Suppressor macrophage treated with lipopolysaccharide for 4 hours (primary cell): Measurements from ENCODE around the gene ZRANB1.

Source experiments
- DNase-seq: peaks from one replicate; pipeline ENCODE4 v3.0.0-alpha.2; 2020

ZRANB1 gene

GRCh38 chr10:124996127-124996853 lies 54.4 kb downstream of the ZRANB1 start:
- no peak for DNase-seq

- no peak for DNase-seq
These were observed 54.9 kb downstream of the ZRANB1 start for GRCh38 chr10:124996854-124997215.

- no peak for DNase-seq
These were observed 55.4 kb downstream of the ZRANB1 start for GRCh38 chr10:124997306-124997705.

- DNase-seq = no peak
These were observed 56.1 kb downstream of the ZRANB1 start for GRCh38 chr10:124997771-124998623.

GRCh38 chr10:124998624-124999291 lies 56.8 kb downstream of the ZRANB1 start:
- DNase-seq = no peak

- DNase-seq = no peak
These were observed 57.8 kb downstream of the ZRANB1 start for GRCh38 chr10:124999433-125000365.

- no peak for DNase-seq
These were observed 58.7 kb downstream of the ZRANB1 start for GRCh38 chr10:125000366-125001312.

GRCh38 chr10:125001313-125002046 lies 59.6 kb downstream of the ZRANB1 start:
- no peak for DNase-seq

GRCh38 chr10:125002047-125002422 lies 60.1 kb downstream of the ZRANB1 start:
- no peak for DNase-seq

- DNase-seq = no peak
These were observed 60.7 kb downstream of the ZRANB1 start for GRCh38 chr10:125002423-125003145.

GRCh38 chr10:125003146-125003900 lies 61.4 kb downstream of the ZRANB1 start:
- no peak for DNase-seq

GRCh38 chr10:125003901-125004467 lies 62.1 kb downstream of the ZRANB1 start:
- no peak for DNase-seq

- no peak for DNase-seq
These were observed 62.8 kb downstream of the ZRANB1 start for GRCh38 chr10:125004571-125005311.

- DNase-seq = no peak
These were observed 63.6 kb downstream of the ZRANB1 start for GRCh38 chr10:125005312-125006187.

GRCh38 chr10:125006188-125006680 lies 64.3 kb downstream of the ZRANB1 start:
- DNase-seq = no peak

GRCh38 chr10:125006921-125007426 lies 65.1 kb downstream of the ZRANB1 start:
- DNase-seq = no peak

- no peak for DNase-seq
These were observed 65.5 kb downstream of the ZRANB1 start for GRCh38 chr10:125007436-125007835.
